Kidney (tissue), 14 donors: ENCODE measurements around the gene MOSPD3. TPM values are rescaled to one million over a fixed set of nuclear protein-coding genes. Genes with fewer than 3 reads are reported as not detected.
A peak's percentile ranks its signal among the peaks of the same experiment; 100 is the strongest.

Source experiments
- DNase-seq, 5 donors: peaks; one replicate each; pipeline ENCODE4 v3.0.0-alpha.2; 2013 to 2020
- FAIRE-seq: peaks from 2 replicates; lab custom pipeline; 2012; peaks lifted over from hg19 to GRCh38; lab: Jason Lieb, UNC
- H3K27ac ChIP-seq, 2 donors: one replicate each; pipeline ENCODE4 v1.7.0; 2013; ENCODE audit warnings: low read depth in 2 of 2, low read length in 2 of 2, inconsistent platforms in 1 of 2
- H3K27me3 ChIP-seq: one replicate; pipeline ENCODE4 v1.7.1; 2013; ENCODE audit warnings: low read length, inconsistent platforms; ENCODE audit not compliant: control insufficient read depth, insufficient read depth
- H3K36me3 ChIP-seq, 3 donors: one replicate each; pipeline versions ENCODE4 v1.7.0 to v1.7.1; 2013; ENCODE audit warnings: low read length in 3 of 3, control low read depth in 1 of 3, inconsistent platforms in 1 of 3; ENCODE audit not compliant: insufficient read depth in 3 of 3, control insufficient read depth in 2 of 3
- H3K4me1 ChIP-seq, 3 donors: one replicate each; pipeline versions ENCODE4 v1.7.0 to v1.7.1; 2013; ENCODE audit warnings: low read length in 3 of 3, inconsistent platforms in 1 of 3, low read depth in 1 of 3; ENCODE audit not compliant: control insufficient read depth in 2 of 3, insufficient read depth in 2 of 3
- H3K4me3 ChIP-seq, 3 donors: one replicate each; pipeline versions ENCODE4 v1.7.0 to v1.8.1; 2013; ENCODE audit warnings: low read length in 3 of 3, control low read depth in 1 of 3, inconsistent platforms in 1 of 3
- H3K9ac ChIP-seq, 3 donors: one replicate each; pipeline versions ENCODE4 v1.7.0 to v1.7.1; 2013; ENCODE audit warnings: low read length in 3 of 3, control low read depth in 1 of 3, inconsistent platforms in 1 of 3
- H3K9me3 ChIP-seq, 3 donors: one replicate each; pipeline versions ENCODE4 v1.7.0 to v1.7.1; 2013; ENCODE audit warnings: low read length in 3 of 3, control low read depth in 1 of 3, inconsistent platforms in 1 of 3; ENCODE audit not compliant: control insufficient read depth in 2 of 3, insufficient read depth in 1 of 3
- CTCF ChIP-seq: IDR thresholded peaks from 3 replicates; pipeline ENCODE4 v1.5.1; 2012; ENCODE audit warnings: mild to moderate bottlenecking, moderate library complexity, borderline replicate concordance; ENCODE audit not compliant: insufficient read depth; ENCODE audit errors: extremely low read depth
- intact Hi-C: fragments of 100-400 bp; cut with DNase I; formaldehyde crosslinking; loops from one replicate; pipeline ENCODE4 v1.11.1; 2022
- polyA plus RNA-seq: library from polyadenylated mRNA; stranded (reverse); fragments of 350-450 nt; fragmentation: Illumina TruSeq; extraction: RNeasy Lipid Tissue Mini Kit (QIAGEN cat#74804); gene quantifications from one replicate; pipeline ENCODE4 v1.2.3, GENCODE V29; 2014; ENCODE audit warnings: low read depth, low replicate concordance; ENCODE audit not compliant: insufficient read depth
- total RNA-seq: library from RNA; stranded (reverse); fragmentation: NEBNext Ultra II Directional; extraction: Animal tissue kit (Norgen Biotek cat#: 25700); gene quantifications from one replicate; pipeline ENCODE4 v1.2.1, GENCODE V29; 2021
- donor health status: control.
- donor health status: control.
- donor health status: control.
- donor health status: control.
- donor health status: control.
- donor health status: DM: yes; HTN: yes; CAD: no.
- donor health status: Normal renal cell carcinoma (clear cell type).

MOSPD3 gene
- total and polyA plus RNA-seq, 2 donors from 2014 or later: 18.2 to 30.6 TPM

- Histone ChIP-seq H3K27me3 (no peaks in the 10 kb centered on the region), H3K36me3 (peaks cover 8 to 40% (median 29%) of the 10 kb centered on the region in 3 donors), H3K27ac (no peak overlapping the region), H3K4me3 (no peak overlapping the region), H3K4me1 (no peaks in the 10 kb centered on the region), H3K9me3 (no peaks in the 10 kb centered on the region), H3K9ac (no peak overlapping the region)
- FAIRE-seq: no peak
- intact Hi-C loops: loop anchor here (10.0 kb wide), 1 partner anchor 108 kb away; no protein-coding TSS in a partner anchor
- peak in 1 of 5 donors; percentile 57 for DNase-seq
- no peak for TF ChIP-seq CTCF
Measured at GRCh38 chr7:100576384-100576993, 35.9 kb upstream of the MOSPD3 start.

GRCh38 chr7:100577103-100577502 is 35.2 kb upstream of the MOSPD3 start:
- H3K9me3 ChIP-seq: no peaks in the 10 kb centered on the region
- DNase-seq (peak in 1 of 5 donors; percentile 68), FAIRE-seq (no peak)
- intact Hi-C loops: loop anchor here (10.0 kb wide), 1 partner anchor 108 kb away; no protein-coding TSS in a partner anchor
- H3K4me1 ChIP-seq: no peaks in the 10 kb centered on the region
- H3K9ac ChIP-seq: no peak overlapping the region
- peaks cover 10 to 43% (median 34%) of the 10 kb centered on the region in 3 donors for H3K36me3 ChIP-seq
- no peaks in the 10 kb centered on the region for H3K27me3 ChIP-seq
- TF ChIP-seq CTCF: no peak
- no peak overlapping the region for H3K27ac ChIP-seq
- H3K4me3 ChIP-seq: no peak overlapping the region

- Histone ChIP-seq H3K4me3 (no peak overlapping the region), H3K9ac (no peak overlapping the region), H3K27me3 (no peaks in the 10 kb centered on the region), H3K27ac (no peak overlapping the region), H3K9me3 (no peaks in the 10 kb centered on the region), H3K4me1 (no peaks in the 10 kb centered on the region), H3K36me3 (peaks cover 10 to 44% (median 35%) of the 10 kb centered on the region in 3 donors)
- DNase-seq: peak in 1 of 5 donors; percentile 63
- no peak for TF ChIP-seq CTCF
- intact Hi-C loops: loop anchor here (10.0 kb wide), 1 partner anchor 107 kb away; no protein-coding TSS in a partner anchor
- no peak for FAIRE-seq
Measured at GRCh38 chr7:100577507-100577906, 34.8 kb upstream of the MOSPD3 start.
